Spleen (tissue), 11 donors: ENCODE results near the gene TTLL8. TPM values are rescaled to one million over a fixed set of nuclear protein-coding genes. Genes with fewer than 3 reads are reported as not detected.

ENCODE experiments used
- DNase-seq: peaks from one replicate; pipeline ENCODE4 v3.0.0-alpha.2; 2020
- H3K27ac ChIP-seq, 8 donors: fragments of 200-600 bp; sonication (generic) in 7 of 8; 1 replicate in 4 of 8; 2 replicates in 4 of 8; pipeline versions ENCODE4 v1.5.0 to v1.8.0; 2016 to 2021; ENCODE audit warnings: inconsistent platforms in 4 of 8, mild to moderate bottlenecking in 4 of 8, moderate library complexity in 1 of 8
- H3K27me3 ChIP-seq, 7 donors: fragments of 200-600 bp; sonication (generic) in 6 of 7; replicated peaks in 1 of 7; 1 replicate in 4 of 7; 2 replicates in 3 of 7; pipeline versions ENCODE4 v1.5.0 to v1.8.0; 2016 to 2021; ENCODE audit warnings: inconsistent platforms in 3 of 7, mild to moderate bottlenecking in 1 of 7
- H3K36me3 ChIP-seq, 6 donors: fragments of 200-600 bp; sonication (generic) in 5 of 6; 1 replicate in 4 of 6; 2 replicates in 2 of 6; pipeline versions ENCODE4 v1.5.0 to v1.8.0; 2016 to 2021; ENCODE audit warnings: inconsistent platforms in 2 of 6
- H3K4me1 ChIP-seq, 6 donors: fragments of 200-600 bp; sonication (generic) in 5 of 6; 1 replicate in 3 of 6; 2 replicates in 3 of 6; pipeline versions ENCODE4 v1.5.0 to v1.8.0; 2016 to 2021; ENCODE audit warnings: inconsistent platforms in 3 of 6
- H3K4me3 ChIP-seq, 8 donors: fragments of 200-600 bp; sonication (generic) in 7 of 8; 1 replicate in 4 of 8; 2 replicates in 4 of 8; pipeline versions ENCODE4 v1.5.0 to v1.8.0; 2016 to 2021; ENCODE audit warnings: inconsistent platforms in 4 of 8, mild to moderate bottlenecking in 4 of 8, moderate library complexity in 2 of 8
- H3K9me3 ChIP-seq, 8 donors: fragments of 200-600 bp; sonication (generic) in 7 of 8; 1 replicate in 4 of 8; 2 replicates in 4 of 8; pipeline versions ENCODE4 v1.5.0 to v1.8.0; 2016 to 2021; ENCODE audit warnings: inconsistent platforms in 4 of 8
- POLR2A ChIP-seq, 3 donors: fragments of 450-650 bp; IDR thresholded peaks; one replicate each; pipeline ENCODE4 v1.5.1; 2017; ENCODE audit warnings: antibody characterized with exemption in 3 of 3, mild to moderate bottlenecking in 1 of 3
- POLR2AphosphoS5 ChIP-seq, 3 donors: sonication (generic); formaldehyde crosslinking; IDR thresholded peaks; one replicate each; pipeline ENCODE4 v1.5.1; 2017; ENCODE audit warnings: antibody characterized with exemption in 3 of 3
- WGBS, 5 donors: extraction: QIAGEN DNeasy Blood & Tissue Kit in 3 of 5; methylation state at CpG; one replicate each; pipeline versions ENCODE4 v1.1.5 to v1.1.7; 2013 to 2018; 5-methylcytosine and 5-hydroxymethylcytosine counted together
- intact Hi-C: fragments of 100-400 bp; cut with DNase I; formaldehyde crosslinking; loops from one replicate; pipeline ENCODE4 v1.15.0; 2023; ENCODE audit warnings: low total_unique reads
- polyA plus RNA-seq, 3 donors: library from polyadenylated mRNA; stranded (reverse); fragments of 200-250 nt; gene quantifications; one replicate each; pipeline ENCODE4 v1.2.1, GENCODE V29; 2013
- total RNA-seq, 7 donors: library from RNA; depleted of rRNA in 3 of 7; stranded (reverse); fragments of >200 nt in 3 of 7; fragmentation: NEBNext Ultra II Directional in 4 of 7; extraction: Animal tissue kit (Norgen Biotek cat#: 25700) in 4 of 7; gene quantifications; one replicate each; pipeline versions ENCODE4 v1.1.0 to v1.2.1, GENCODE V29; 2016 to 2021
- TF ChIP-seq, protein P1 (sequence below), 11 experiments: fragments of 200-600 bp in 7 of 11; fragments of 450-650 bp in 4 of 11; sonication (generic) in 4 of 11; IDR thresholded peaks in 8 of 11; conservative IDR thresholded peaks in 3 of 11; 1 replicate in 7 of 11; 2 replicates in 4 of 11; pipeline versions ENCODE4 v1.4.0 to v1.8.0; 2016 to 2021; ENCODE audit warnings: antibody characterized with exemption in 11 of 11, inconsistent platforms in 4 of 11, mild to moderate bottlenecking in 1 of 11
- donor health status: healthy with polysubstance abuse.
- donor health status: DM: no; HTN: no; CAD: no; lungs with moderate emphysema.
- donor health status: DM: no; HTN: no; CAD: no.
- donor health status: Bipolar disorder and iron deficiency.
- donor health status: healthy.
- donor health status: DM: no; HTN: no; CAD: no.
- donor health status: DM: yes; HTN: yes; CAD: no.

The TTLL8 gene
- total and polyA plus RNA-seq, 10 donors, result not detected

DNA sequence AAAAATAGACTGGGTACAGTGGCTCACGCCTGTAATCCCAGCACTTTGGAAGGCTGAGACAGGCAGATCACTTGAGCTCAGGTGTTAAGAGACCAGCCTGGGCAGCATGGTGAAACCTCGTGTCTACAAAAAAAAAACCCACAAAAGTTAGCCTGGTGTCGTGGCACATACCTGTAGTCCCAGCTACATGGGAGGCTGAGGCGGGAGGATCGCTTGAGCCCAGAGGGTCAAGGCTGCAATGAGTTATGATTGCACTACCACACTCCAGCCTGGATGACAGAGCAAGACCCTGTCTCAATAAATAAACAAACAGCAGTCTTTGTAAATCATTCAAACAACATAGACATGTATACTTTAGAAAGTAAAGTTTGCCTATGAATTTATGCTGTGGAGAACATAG, 34.2 kb upstream of the TTLL8 start:
- TF ChIP-seq POLR2A (IDR thresholded peaks at IDR 0.05), result no peak
- TF ChIP-seq, protein P1, sequence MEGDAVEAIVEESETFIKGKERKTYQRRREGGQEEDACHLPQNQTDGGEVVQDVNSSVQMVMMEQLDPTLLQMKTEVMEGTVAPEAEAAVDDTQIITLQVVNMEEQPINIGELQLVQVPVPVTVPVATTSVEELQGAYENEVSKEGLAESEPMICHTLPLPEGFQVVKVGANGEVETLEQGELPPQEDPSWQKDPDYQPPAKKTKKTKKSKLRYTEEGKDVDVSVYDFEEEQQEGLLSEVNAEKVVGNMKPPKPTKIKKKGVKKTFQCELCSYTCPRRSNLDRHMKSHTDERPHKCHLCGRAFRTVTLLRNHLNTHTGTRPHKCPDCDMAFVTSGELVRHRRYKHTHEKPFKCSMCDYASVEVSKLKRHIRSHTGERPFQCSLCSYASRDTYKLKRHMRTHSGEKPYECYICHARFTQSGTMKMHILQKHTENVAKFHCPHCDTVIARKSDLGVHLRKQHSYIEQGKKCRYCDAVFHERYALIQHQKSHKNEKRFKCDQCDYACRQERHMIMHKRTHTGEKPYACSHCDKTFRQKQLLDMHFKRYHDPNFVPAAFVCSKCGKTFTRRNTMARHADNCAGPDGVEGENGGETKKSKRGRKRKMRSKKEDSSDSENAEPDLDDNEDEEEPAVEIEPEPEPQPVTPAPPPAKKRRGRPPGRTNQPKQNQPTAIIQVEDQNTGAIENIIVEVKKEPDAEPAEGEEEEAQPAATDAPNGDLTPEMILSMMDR (IDR thresholded peaks at IDR 0.05 in 8 of 11, conservative IDR thresholded peaks at IDR 0.05 in 3 of 11), result no peak
- TF ChIP-seq POLR2AphosphoS5 (IDR thresholded peaks at IDR 0.05), result no peak
- intact Hi-C loops, result no loop called here
- no peaks in the 10 kb centered on the region for H3K36me3 ChIP-seq
- DNase-seq, result peak; percentile 14
- H3K27me3 ChIP-seq, result peaks cover 0 to 33% (median 7%) of the 10 kb centered on the region in 7 donors
- H3K9me3 ChIP-seq, result peaks cover 0 to 18% (median 2%) of the 10 kb centered on the region in 8 donors
- no peak overlapping the region for H3K4me3 ChIP-seq
- no peak overlapping the region for H3K27ac ChIP-seq
- H3K4me1 ChIP-seq, result no peaks in the 10 kb centered on the region
- WGBS, 5 donors, result 75 to 88% (median 81%) methylated on average over 5 of the region's 5 CpGs

DNA sequence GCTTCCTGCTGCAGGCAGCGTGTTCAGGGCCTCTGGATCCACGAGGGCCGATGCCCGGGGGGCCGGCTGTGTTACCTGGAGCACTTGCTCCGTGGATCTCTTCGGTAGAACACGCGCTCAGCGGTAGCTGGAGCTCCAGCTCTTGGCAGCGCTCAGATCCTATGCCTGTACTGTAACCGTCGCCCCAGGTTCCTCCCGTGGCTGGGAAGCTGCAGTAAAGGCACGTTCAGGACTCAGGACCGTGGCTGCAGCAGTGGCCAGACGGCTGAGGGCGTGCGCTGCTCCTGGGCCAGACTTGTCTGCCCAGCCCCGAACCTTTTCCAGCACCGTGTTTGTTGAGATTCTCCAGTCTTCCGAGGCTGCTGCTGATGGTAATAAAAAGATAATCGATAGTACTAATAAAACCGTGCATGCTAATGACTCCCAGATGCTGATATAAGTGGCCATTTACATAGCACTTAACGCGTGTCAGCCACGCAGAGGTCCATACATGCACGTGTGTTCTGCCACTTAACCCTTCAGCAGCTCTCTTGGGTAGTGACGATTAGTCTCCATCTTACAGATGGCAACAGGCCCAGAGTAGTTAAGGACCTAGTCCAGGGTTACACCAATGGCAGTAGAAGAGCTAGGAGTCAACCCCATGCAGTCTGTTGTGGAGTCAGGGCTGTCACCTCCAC, 33.1 kb upstream of the TTLL8 start:
- TF ChIP-seq POLR2AphosphoS5 (IDR thresholded peaks at IDR 0.05) (no peak), POLR2A (IDR thresholded peaks at IDR 0.05) (no peak)
- TF ChIP-seq, protein P1 (IDR thresholded peaks at IDR 0.05 in 8 of 11, conservative IDR thresholded peaks at IDR 0.05 in 3 of 11), result no peak
- no peak overlapping the region for H3K27ac ChIP-seq
- H3K4me1 ChIP-seq, result no peaks in the 10 kb centered on the region
- intact Hi-C loops, result no loop called here
- no peak overlapping the region for H3K4me3 ChIP-seq
- peaks cover 0 to 28% (median 7%) of the 10 kb centered on the region in 8 donors for H3K9me3 ChIP-seq
- DNase-seq, result peak; percentile 59
- H3K36me3 ChIP-seq, result no peaks in the 10 kb centered on the region
- 87 to 91% (median 89%) methylated on average over 20 to 29 of the region's 29 CpGs for WGBS, 5 donors
- peaks cover 0 to 41% (median 7%) of the 10 kb centered on the region in 7 donors for H3K27me3 ChIP-seq

DNA sequence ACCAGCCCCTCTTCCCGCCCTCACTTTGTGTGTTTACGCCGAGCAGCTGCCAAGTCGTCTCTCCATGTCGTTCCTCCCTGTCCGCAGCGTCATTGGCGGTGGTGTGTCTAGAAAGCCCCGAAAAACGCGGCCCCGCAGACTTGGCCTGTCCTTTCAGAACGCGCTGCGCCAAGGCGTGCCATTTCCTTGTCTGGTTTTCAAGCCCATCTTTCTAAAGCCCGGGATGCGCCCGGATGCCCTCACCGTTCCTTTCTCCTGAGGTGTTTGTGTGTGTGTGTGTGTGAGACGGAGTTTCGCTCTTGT, 32.3 kb upstream of the TTLL8 start:
- peaks cover 0 to 41% (median 7%) of the 10 kb centered on the region in 7 donors for H3K27me3 ChIP-seq
- H3K4me1 ChIP-seq, result peaks cover 0 to under 1% (median 0%) of the 10 kb centered on the region in 6 donors
- 94 to 96% (median 95%) methylated on average over 22 of the region's 22 CpGs for WGBS, 5 donors
- no peak for DNase-seq
- no peak overlapping the region for H3K4me3 ChIP-seq
- no peaks in the 10 kb centered on the region for H3K36me3 ChIP-seq
- H3K9me3 ChIP-seq, result peaks cover 0 to 28% (median 7%) of the 10 kb centered on the region in 8 donors
- intact Hi-C loops, result no loop called here
- TF ChIP-seq POLR2AphosphoS5 (IDR thresholded peaks at IDR 0.05), result no peak
- TF ChIP-seq, protein P1 (IDR thresholded peaks at IDR 0.05 in 8 of 11, conservative IDR thresholded peaks at IDR 0.05 in 3 of 11), result no peak
- no peak for TF ChIP-seq POLR2A (IDR thresholded peaks at IDR 0.05)
- H3K27ac ChIP-seq, result no peak overlapping the region

DNA sequence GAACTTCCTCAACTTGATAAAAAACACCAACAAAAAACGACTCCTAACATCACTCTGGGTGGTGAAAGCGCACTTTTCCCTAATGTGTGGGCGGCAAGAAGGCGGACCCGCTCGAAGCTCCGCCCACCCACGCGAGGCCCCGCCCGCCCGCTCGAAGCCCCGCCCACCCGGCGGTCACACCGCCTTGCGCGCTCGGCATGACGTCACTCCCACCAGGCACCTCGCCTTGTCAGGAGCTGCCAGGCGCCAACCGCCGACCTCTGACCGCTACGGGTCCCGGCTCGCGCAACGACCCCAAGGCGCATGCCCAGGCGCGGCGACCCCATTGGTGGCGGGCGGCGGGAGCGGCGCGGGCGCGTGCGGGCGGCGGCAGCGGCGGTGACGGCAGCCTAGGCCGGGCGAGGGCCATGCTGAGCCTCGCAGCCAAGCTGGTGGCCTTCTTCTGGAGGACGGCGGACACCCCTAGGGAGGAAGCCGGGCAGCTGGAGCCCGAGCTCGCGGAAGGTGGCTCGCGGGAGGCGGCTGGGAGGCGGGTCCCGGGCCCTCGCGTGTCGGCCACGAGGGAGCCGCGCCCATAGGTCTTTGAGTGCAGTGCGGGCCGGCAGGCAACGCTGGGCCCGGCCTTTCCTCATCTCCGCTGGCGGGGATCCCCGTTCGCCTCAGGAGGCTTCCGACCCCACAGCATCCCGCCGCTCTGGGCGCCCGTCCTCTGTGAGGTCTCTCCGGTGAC, 31.7 kb upstream of the TTLL8 start, which contains the start of gene MOV10L1:
Gene MOV10L1, plus strand, starts transcription at position 325 of the 730 bp plus-strand sequence. Its CDS starts 83 bp downstream, at position 408.
- no peak within 1 kb of the TSS for H3K27ac ChIP-seq
- no peaks in the 10 kb centered on the region for H3K36me3 ChIP-seq
- DNase-seq, result peak; percentile 72
- 42 to 66% (median 56%) methylated on average over 48 to 83 of the region's 83 CpGs for WGBS, 5 donors
- intact Hi-C loops, result no loop called here
- peaks cover 0 to 28% (median 7%) of the 10 kb centered on the region in 8 donors for H3K9me3 ChIP-seq
- H3K27me3 ChIP-seq, result peaks cover 0 to 39% (median 7%) of the 10 kb centered on the region in 7 donors
- H3K4me1 ChIP-seq, result peaks cover 0 to 5% (median 0%) of the 10 kb centered on the region in 6 donors
- TF ChIP-seq POLR2A (IDR thresholded peaks at IDR 0.05) (no peak), POLR2AphosphoS5 (IDR thresholded peaks at IDR 0.05) (peak in 1 of 3 donors; percentile 12)
- TF ChIP-seq, protein P1 (IDR thresholded peaks at IDR 0.05 in 8 of 11, conservative IDR thresholded peaks at IDR 0.05 in 3 of 11), result no peak
- no peak within 1 kb of the TSS for H3K4me3 ChIP-seq
